ENCODE results near the gene CDC42BPB.

GRCh38 chr14:103101963-103102688 is 44.8 kb upstream of the CDC42BPB start:
- TF ChIP-seq CTCF (IDR thresholded peaks at IDR 0.05), result no peak
- no peak for TF ChIP-seq TCF7L2 (IDR thresholded peaks at IDR 0.05; ENCODE audit: low read depth, low read length)
- no peak for TF ChIP-seq POLR2AphosphoS5 (IDR thresholded peaks at IDR 0.05; ENCODE audit: low read depth, low read length)
- TF ChIP-seq REST (IDR thresholded peaks at IDR 0.05; ENCODE audit: insufficient read depth in 1 of 2, low read depth in 2 of 2, low read length in 1 of 2), result peak in 1 of 2 experiments; percentile 33; a peak in 1 of 4 replicates

All from Panc1 (cell line).